ENCODE results near the gene DLGAP3.

DNA sequence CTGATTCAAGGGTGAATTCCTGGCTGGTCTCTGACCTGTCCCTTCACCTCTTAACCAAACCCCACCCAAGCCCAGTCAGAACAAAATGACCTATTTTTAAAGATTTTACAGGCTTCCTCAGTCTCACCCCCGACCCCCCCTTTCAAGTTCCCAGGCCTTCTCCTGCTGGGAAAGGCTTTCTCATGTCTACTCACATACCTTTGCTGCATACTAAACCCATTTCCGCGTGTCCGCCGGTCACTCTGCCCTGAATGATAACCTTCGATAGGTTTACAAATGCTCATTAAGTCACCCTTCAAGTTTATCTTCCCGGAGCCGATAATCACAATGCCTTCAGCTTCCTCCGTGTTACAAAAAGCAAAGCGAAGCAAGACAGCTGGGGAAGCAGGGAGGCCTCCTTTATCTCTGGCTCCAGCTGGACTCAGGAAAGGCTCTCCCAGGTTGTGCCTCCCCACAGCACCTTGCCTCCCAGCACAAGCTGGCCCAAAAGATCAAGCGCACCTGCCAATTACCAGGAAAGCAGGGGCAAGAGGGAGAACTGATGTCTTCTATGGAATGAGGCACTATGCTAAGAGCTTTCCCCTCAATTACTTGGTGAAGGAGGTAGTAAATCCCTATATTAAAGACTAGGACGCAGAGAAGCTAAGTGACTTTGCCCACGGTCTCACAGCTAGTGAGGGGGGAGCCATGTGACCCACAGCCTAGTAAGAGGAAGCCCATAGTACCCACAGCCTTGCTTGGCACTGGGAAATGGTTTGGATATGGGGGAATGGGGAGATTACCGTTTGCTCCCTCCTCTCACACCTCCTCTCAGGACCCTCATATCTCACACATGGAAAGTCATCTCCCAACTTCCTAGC is 85.8 kb downstream of the DLGAP3 start:
- TF ChIP-seq POLR2A (IDR thresholded peaks at IDR 0.05; ENCODE audit: low read depth, low read length) (no peak), POLR2AphosphoS5 (IDR thresholded peaks at IDR 0.05; ENCODE audit: insufficient read depth, low read depth, low read length) (no peak), EZH2 (IDR thresholded peaks at IDR 0.05; ENCODE audit: borderline replicate concordance, low read depth, low read length, severe bottlenecking) (no peak), FOS (IDR thresholded peaks at IDR 0.05; ENCODE audit: borderline replicate concordance, insufficient read depth, low read length) (no peak), MYC (IDR thresholded peaks at IDR 0.05; ENCODE audit: low read depth, low read length) (no peak)
- TF ChIP-seq, protein P1, sequence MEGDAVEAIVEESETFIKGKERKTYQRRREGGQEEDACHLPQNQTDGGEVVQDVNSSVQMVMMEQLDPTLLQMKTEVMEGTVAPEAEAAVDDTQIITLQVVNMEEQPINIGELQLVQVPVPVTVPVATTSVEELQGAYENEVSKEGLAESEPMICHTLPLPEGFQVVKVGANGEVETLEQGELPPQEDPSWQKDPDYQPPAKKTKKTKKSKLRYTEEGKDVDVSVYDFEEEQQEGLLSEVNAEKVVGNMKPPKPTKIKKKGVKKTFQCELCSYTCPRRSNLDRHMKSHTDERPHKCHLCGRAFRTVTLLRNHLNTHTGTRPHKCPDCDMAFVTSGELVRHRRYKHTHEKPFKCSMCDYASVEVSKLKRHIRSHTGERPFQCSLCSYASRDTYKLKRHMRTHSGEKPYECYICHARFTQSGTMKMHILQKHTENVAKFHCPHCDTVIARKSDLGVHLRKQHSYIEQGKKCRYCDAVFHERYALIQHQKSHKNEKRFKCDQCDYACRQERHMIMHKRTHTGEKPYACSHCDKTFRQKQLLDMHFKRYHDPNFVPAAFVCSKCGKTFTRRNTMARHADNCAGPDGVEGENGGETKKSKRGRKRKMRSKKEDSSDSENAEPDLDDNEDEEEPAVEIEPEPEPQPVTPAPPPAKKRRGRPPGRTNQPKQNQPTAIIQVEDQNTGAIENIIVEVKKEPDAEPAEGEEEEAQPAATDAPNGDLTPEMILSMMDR (IDR thresholded peaks at IDR 0.05; ENCODE audit: extremely low read depth in 1 of 2, insufficient read depth in 1 of 2, low read depth in 1 of 2, low read length in 2 of 2) = no peak
- TF ChIP-seq, protein P2, sequence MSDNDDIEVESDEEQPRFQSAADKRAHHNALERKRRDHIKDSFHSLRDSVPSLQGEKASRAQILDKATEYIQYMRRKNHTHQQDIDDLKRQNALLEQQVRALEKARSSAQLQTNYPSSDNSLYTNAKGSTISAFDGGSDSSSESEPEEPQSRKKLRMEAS (IDR thresholded peaks at IDR 0.05; ENCODE audit: insufficient read depth, insufficient read length) = no peak
